ENCODE data around the gene PCDHGA1.
"Not testable (repeated sequence)": the region's sequence is repeated elsewhere in the genome, so short reads cannot be mapped to it uniquely, and the experiment has no call there.

PCDHGA1 gene

GRCh38 chr5:141409598-141410306, 79.4 kb downstream of the PCDHGA1 start:
- DNase-seq (ENCODE audit: low read depth, low spot score): no peak

GRCh38 chr5:141411575-141411974, 81.3 kb downstream of the PCDHGA1 start:
- no peak for DNase-seq (ENCODE audit: low read depth, low spot score)

GRCh38 chr5:141412854-141413539, 82.7 kb downstream of the PCDHGA1 start, which contains the start of gene PCDHGA10:
Gene PCDHGA10, plus strand, starts transcription at chr5:141412987. Its CDS starts 189 bp downstream, at chr5:141413176.
- no peak for DNase-seq (ENCODE audit: low read depth, low spot score)

- no peak for DNase-seq (ENCODE audit: low read depth, low spot score)
Observed at GRCh38 chr5:141413540-141414069, 83.3 kb downstream of the PCDHGA1 start.

- DNase-seq (ENCODE audit: low read depth, low spot score): not testable (repeated sequence)
Observed at GRCh38 chr5:141414548-141415274, 84.4 kb downstream of the PCDHGA1 start.

- DNase-seq (ENCODE audit: low read depth, low spot score): not testable (repeated sequence)
Observed at GRCh38 chr5:141415275-141415618, 84.9 kb downstream of the PCDHGA1 start.

- DNase-seq (ENCODE audit: low read depth, low spot score): not testable (repeated sequence)
Observed at GRCh38 chr5:141417494-141418172, 87.3 kb downstream of the PCDHGA1 start, which contains the start of gene PCDHGB7. Gene PCDHGB7, plus strand, starts transcription at chr5:141417677. Its CDS starts 183 bp downstream, at chr5:141417860.

- no peak for DNase-seq (ENCODE audit: low read depth, low spot score)
Observed at GRCh38 chr5:141419074-141419880, 89.0 kb downstream of the PCDHGA1 start.

- DNase-seq (ENCODE audit: low read depth, low spot score): no peak
Observed at GRCh38 chr5:141420855-141421488, 90.7 kb downstream of the PCDHGA1 start, which contains the start of gene PCDHGA11. Gene PCDHGA11, plus strand, starts transcription at chr5:141421051. Its CDS starts 177 bp downstream, at chr5:141421228.

- no peak for DNase-seq (ENCODE audit: low read depth, low spot score)
Observed at GRCh38 chr5:141421489-141421855, 91.2 kb downstream of the PCDHGA1 start.

- DNase-seq (ENCODE audit: low read depth, low spot score): no peak
Observed at GRCh38 chr5:141422742-141423291, 92.5 kb downstream of the PCDHGA1 start.

- no peak for DNase-seq (ENCODE audit: low read depth, low spot score)
Observed at GRCh38 chr5:141427783-141428426, 97.6 kb downstream of the PCDHGA1 start.

- DNase-seq (ENCODE audit: low read depth, low spot score): no peak
Observed at GRCh38 chr5:141430332-141431113, 100.2 kb downstream of the PCDHGA1 start, which contains the start of gene PCDHGA12. Gene PCDHGA12, plus strand, starts transcription at chr5:141430507. Its CDS starts 253 bp downstream, at chr5:141430760.

- no peak for DNase-seq (ENCODE audit: low read depth, low spot score)
Observed at GRCh38 chr5:141431286-141431685, 101.0 kb downstream of the PCDHGA1 start.

- DNase-seq (ENCODE audit: low read depth, low spot score): not testable (repeated sequence)
Observed at GRCh38 chr5:141432308-141432707, 102.0 kb downstream of the PCDHGA1 start.

- DNase-seq (ENCODE audit: low read depth, low spot score): not testable (repeated sequence)
Observed at GRCh38 chr5:141432726-141433125, 102.4 kb downstream of the PCDHGA1 start.

- no peak for DNase-seq (ENCODE audit: low read depth, low spot score)
Observed at GRCh38 chr5:141434006-141434405, 103.7 kb downstream of the PCDHGA1 start.

- no peak for DNase-seq (ENCODE audit: low read depth, low spot score)
Observed at GRCh38 chr5:141437221-141437620, 106.9 kb downstream of the PCDHGA1 start.
